ENCODE measurements around the gene KCNC3.

- TF ChIP-seq CTCF (conservative IDR thresholded peaks at IDR 0.05): no peak
- TF ChIP-seq ZFX (IDR thresholded peaks at IDR 0.05): no peak
These were observed 52.7 kb downstream of the KCNC3 start for GRCh38 chr19:50276370-50277063.
